MCF 10A (cell line): ENCODE results near the gene CCDC40. TPM values are rescaled to one million over a fixed set of nuclear protein-coding genes. Genes with fewer than 3 reads are reported as not detected.

Source experiments
- BruUV-seq: library from RNA; stranded (reverse); fragments of 400-500 nt; replicated peaks from 2 replicates; lab custom pipeline; 2021; lab: Mats Ljungman, UMichigan
- CTCF ChIA-PET: fragments of 300-600 bp; sonication (Branson Sonifier 250); formaldehyde crosslinking; extraction: SDS; loops from one replicate; lab custom pipeline; 2021; ENCODE audit warnings: antibody characterized with exemption, inconsistent platforms; lab: Yijun Ruan, JAX
- POLR2A ChIA-PET: fragments of 300-600, 350-650 bp; sonication (Branson Sonifier 250); formaldehyde crosslinking; extraction: SDS; loops from one replicate; lab custom pipeline; 2020; ENCODE audit warnings: antibody characterized with exemption, inconsistent platforms; lab: Yijun Ruan, JAX
- DNase-seq: peaks from one replicate; pipeline ENCODE4 v3.0.0-alpha.2; 2018; ENCODE audit not compliant: unreplicated experiment
- H3K27ac Mint-ChIP-seq: one replicate; pipeline ENCODE4 v1.8.0; 2022; ENCODE audit warnings: mild to moderate bottlenecking, low read depth, mixed read lengths; ENCODE audit not compliant: unreplicated experiment
- H3K27me3 Mint-ChIP-seq: one replicate; pipeline ENCODE4 v1.8.0; 2022; ENCODE audit warnings: mixed read lengths; ENCODE audit not compliant: insufficient read depth, unreplicated experiment
- H3K36me3 Mint-ChIP-seq: one replicate; pipeline ENCODE4 v1.8.0; 2022; ENCODE audit warnings: mild to moderate bottlenecking, moderate library complexity, mixed read lengths; ENCODE audit not compliant: insufficient read depth, unreplicated experiment
- H3K4me1 Mint-ChIP-seq: one replicate; pipeline ENCODE4 v1.8.0; 2022; ENCODE audit warnings: mixed read lengths; ENCODE audit not compliant: insufficient read depth, unreplicated experiment
- H3K4me3 Mint-ChIP-seq: one replicate; pipeline ENCODE4 v1.8.0; 2022; ENCODE audit warnings: mild to moderate bottlenecking, moderate library complexity, mixed read lengths; ENCODE audit not compliant: unreplicated experiment
- H3K9me3 Mint-ChIP-seq: one replicate; pipeline ENCODE4 v1.8.0; 2022; ENCODE audit warnings: mixed read lengths; ENCODE audit not compliant: unreplicated experiment
- intact Hi-C: fragments of 100-400 bp; cut with micrococcal nuclease; formaldehyde crosslinking; loops from 2 replicates; pipeline ENCODE4 v1.14.1; 2022
- total RNA-seq: library from RNA; stranded (reverse); gene quantifications from 2 replicates; pipeline ENCODE4 v1.2.3, GENCODE V29; 2022
- TF ChIP-seq, protein P1 (sequence below): fragments of 200-600 bp; IDR thresholded peaks from one replicate; pipeline ENCODE4 v1.8.0; 2022; ENCODE audit warnings: antibody characterized with exemption, mild to moderate bottlenecking; ENCODE audit not compliant: unreplicated experiment

The CCDC40 gene
- total RNA-seq, 1 experiment from 2014 or later, result 4.1 TPM

DNA sequence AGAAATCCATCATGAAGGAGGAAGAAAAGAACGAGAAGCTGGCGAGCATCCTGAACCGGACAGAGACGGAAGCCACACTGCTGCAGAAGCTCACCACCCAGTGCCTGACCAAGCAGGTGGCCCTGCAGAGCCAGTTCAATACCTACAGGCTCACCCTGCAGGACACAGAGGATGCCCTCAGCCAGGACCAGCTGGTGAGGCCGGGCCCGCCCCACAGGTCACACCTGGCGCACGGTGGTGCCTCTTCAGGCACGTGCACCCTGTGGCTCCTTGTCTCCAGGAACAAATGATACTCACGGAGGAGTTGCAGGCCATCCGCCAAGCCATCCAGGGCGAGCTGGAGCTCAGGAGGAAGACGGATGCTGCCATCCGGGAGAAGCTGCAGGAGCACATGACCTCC is 45.2 kb downstream of the CCDC40 start:
- Mint-ChIP-seq H3K4me1 (no peaks in the 10 kb centered on the region), H3K4me3 (no peak overlapping the region), H3K36me3 (no peaks in the 10 kb centered on the region), H3K27ac (peak overlapping the region; percentile 54), H3K9me3 (no peaks in the 10 kb centered on the region), H3K27me3 (peaks cover 12% of the 10 kb centered on the region)
- ChIA-PET CTCF (interaction anchor here (0.6 to 2.1 kb wide), 18 partner anchors 10 to 315 kb away, joined by 3 to 14 read pairs (median 3); partner anchors contain the start of gene GAA), POLR2A (interaction anchor here (1.2 kb wide), 1 partner anchor 73 kb away, joined by 4 read pairs; no protein-coding TSS in a partner anchor)
- TF ChIP-seq, protein P1, sequence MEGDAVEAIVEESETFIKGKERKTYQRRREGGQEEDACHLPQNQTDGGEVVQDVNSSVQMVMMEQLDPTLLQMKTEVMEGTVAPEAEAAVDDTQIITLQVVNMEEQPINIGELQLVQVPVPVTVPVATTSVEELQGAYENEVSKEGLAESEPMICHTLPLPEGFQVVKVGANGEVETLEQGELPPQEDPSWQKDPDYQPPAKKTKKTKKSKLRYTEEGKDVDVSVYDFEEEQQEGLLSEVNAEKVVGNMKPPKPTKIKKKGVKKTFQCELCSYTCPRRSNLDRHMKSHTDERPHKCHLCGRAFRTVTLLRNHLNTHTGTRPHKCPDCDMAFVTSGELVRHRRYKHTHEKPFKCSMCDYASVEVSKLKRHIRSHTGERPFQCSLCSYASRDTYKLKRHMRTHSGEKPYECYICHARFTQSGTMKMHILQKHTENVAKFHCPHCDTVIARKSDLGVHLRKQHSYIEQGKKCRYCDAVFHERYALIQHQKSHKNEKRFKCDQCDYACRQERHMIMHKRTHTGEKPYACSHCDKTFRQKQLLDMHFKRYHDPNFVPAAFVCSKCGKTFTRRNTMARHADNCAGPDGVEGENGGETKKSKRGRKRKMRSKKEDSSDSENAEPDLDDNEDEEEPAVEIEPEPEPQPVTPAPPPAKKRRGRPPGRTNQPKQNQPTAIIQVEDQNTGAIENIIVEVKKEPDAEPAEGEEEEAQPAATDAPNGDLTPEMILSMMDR, result no peak
- BruUV-seq, result no TSS peak
- DNase-seq, result no peak
- intact Hi-C loops, result loop anchor here (5.0 kb wide), 1 partner anchor 171 kb away; no protein-coding TSS in a partner anchor

DNA sequence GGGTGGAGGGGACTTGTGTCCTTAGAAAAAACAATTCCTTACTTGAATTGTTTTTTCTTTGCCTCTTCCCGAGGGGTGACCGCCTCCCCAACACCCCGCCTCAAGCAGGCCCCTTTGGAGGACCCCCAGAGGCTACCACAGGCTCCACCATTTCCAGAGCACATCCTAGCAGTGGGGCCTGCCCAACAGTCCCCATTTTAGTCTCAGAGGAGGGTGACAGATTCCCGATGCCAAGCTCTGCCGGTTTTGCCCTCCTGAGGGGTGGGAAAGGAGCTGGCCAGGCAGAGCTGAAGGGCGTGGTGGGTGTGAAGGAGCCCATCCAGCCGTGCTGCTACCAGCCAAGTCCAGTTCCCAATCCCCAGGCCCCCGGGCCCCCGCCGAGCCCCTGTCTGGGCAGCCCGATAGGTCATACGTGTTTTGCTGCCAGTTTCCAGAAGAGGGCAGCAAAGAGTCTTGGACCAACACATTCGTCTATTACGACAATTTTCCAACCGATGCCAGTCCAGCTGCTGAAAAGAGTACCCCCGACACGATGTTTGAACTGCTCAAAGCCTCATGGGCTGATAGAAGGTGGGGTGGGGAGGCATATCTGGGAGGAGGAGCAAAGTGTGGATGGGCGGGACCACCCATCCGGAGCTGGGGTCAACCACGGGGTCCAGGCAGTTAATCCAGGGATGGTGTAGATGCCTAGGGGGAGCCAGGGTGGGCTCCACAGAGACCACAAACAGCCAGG is 46.1 kb downstream of the CCDC40 start:
- TF ChIP-seq, protein P1, result peak; percentile 65
- H3K27ac Mint-ChIP-seq, result no peak overlapping the region
- no peaks in the 10 kb centered on the region for H3K4me1 Mint-ChIP-seq
- peaks cover 21% of the 10 kb centered on the region for H3K27me3 Mint-ChIP-seq
- H3K4me3 Mint-ChIP-seq, result no peak overlapping the region
- no peaks in the 10 kb centered on the region for H3K36me3 Mint-ChIP-seq
- CTCF ChIA-PET, result interaction anchor here (0.5 to 2.1 kb wide), 34 partner anchors 9 to 316 kb away, joined by 3 to 14 read pairs (median 3); partner anchors contain the start of gene GAA
- H3K9me3 Mint-ChIP-seq, result no peaks in the 10 kb centered on the region
- peak; percentile 72 for DNase-seq
- POLR2A ChIA-PET, result interaction anchor here (1.2 kb wide), 1 partner anchor 74 kb away, joined by 4 read pairs; no protein-coding TSS in a partner anchor
- intact Hi-C loops, result loop anchor here (1.0 to 5.0 kb wide), 2 partner anchors 74 to 170 kb away; no protein-coding TSS in a partner anchor
- no TSS peak for BruUV-seq

- intact Hi-C loops, result loop anchor here (5.0 kb wide), 1 partner anchor 169 kb away; no protein-coding TSS in a partner anchor
- TF ChIP-seq, protein P1, result no peak
- Mint-ChIP-seq H3K4me1 (no peaks in the 10 kb centered on the region), H3K4me3 (no peak overlapping the region), H3K36me3 (no peaks in the 10 kb centered on the region), H3K27me3 (peaks cover 26% of the 10 kb centered on the region), H3K27ac (no peak overlapping the region), H3K9me3 (no peaks in the 10 kb centered on the region)
- ChIA-PET CTCF (interaction anchor here (0.6 to 2.1 kb wide), 26 partner anchors 9 to 973 kb away, joined by 3 to 14 read pairs (median 4); partner anchors contain the start of gene GAA), POLR2A (no interaction called here)
- DNase-seq, result no peak
- no TSS peak for BruUV-seq
Observed at GRCh38 chr17:80083136-80083661, 46.8 kb downstream of the CCDC40 start.

DNA sequence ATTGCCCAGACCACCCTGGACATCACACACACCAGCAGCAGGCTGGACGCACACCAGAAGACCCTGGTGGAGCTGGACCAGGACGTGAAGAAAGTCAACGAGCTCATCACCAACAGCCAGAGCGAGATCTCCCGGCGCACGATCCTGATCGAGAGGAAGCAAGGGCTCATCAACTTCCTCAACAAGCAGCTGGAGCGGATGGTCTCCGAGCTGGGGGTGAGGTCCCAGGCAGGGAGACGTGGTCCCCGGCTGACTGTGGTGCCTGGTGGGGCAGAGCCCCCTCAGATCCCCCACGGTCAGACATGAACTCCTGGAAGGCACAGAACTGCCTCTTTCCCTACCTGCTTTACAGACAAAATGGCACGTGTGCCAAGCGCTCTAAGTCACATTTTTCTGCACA is 48.3 kb downstream of the CCDC40 start:
- ChIA-PET POLR2A (no interaction called here), CTCF (interaction anchor here (1.2 kb wide), 1 partner anchor 66 kb away, joined by 3 read pairs; no protein-coding TSS in a partner anchor)
- Mint-ChIP-seq H3K4me1 (no peaks in the 10 kb centered on the region), H3K27ac (no peak overlapping the region), H3K36me3 (no peaks in the 10 kb centered on the region), H3K27me3 (peaks cover 26% of the 10 kb centered on the region), H3K4me3 (no peak overlapping the region), H3K9me3 (no peaks in the 10 kb centered on the region)
- no peak for DNase-seq
- TF ChIP-seq, protein P1, result no peak
- intact Hi-C loops, result loop anchor here (5.0 kb wide), 1 partner anchor 168 kb away; no protein-coding TSS in a partner anchor
- BruUV-seq, result no TSS peak
